Renal pelvis (tissue), 4 donors: Measurements from ENCODE around the gene GPR148. TPM values are rescaled to one million over a fixed set of nuclear protein-coding genes. Genes with fewer than 3 reads are reported as not detected.

ENCODE experiments used
- DNase-seq: peaks from one replicate; pipeline ENCODE4 v3.0.0-alpha.2; 2013
- polyA plus RNA-seq, 3 donors: library from polyadenylated mRNA; unstranded; fragments of 120-200 nt; gene quantifications; one replicate each; pipeline ENCODE4 v1.2.1, GENCODE V29; 2013; ENCODE audit not compliant: insufficient read length in 3 of 3

GPR148 gene
- polyA plus RNA-seq, 3 donors: not detected

DNA sequence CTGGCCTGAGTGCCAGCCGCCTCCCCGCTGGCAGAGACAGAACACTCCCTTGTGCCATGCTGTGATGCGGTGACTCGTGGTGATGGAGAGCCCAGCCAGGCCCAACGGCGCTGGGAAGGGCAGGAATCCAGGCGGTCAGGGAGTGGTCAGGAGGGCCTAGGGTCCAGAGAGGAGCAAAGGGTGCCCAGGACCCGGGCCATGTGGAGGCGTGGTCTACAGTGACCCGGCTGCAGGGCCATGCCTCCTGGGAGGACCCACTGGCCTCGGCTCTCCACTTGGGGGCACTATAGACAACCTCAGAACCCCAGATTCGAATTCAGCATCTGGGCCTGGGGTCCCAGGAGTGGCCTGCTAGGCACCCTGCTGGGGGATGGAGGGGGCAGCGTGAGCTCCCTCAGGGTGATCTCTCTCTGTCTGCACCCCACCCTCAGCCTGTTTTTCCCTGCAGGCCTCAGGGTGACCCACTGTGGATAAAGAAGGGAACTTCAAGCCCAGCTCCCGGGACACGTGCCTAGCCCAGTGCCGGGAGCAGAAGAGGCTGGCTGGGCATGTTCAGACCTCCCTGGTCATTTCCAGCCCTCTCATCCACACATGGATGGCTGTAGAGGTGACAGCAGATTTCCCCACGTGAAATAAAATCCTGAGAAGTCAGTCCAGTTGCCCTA, 39.5 kb downstream of the GPR148 start:
- DNase-seq: no peak

- no peak for DNase-seq
These were observed 40.6 kb downstream of the GPR148 start for GRCh38 chr2:130769343-130769907.

- no peak for DNase-seq
These were observed 47.7 kb downstream of the GPR148 start for GRCh38 chr2:130776550-130776949.

DNA sequence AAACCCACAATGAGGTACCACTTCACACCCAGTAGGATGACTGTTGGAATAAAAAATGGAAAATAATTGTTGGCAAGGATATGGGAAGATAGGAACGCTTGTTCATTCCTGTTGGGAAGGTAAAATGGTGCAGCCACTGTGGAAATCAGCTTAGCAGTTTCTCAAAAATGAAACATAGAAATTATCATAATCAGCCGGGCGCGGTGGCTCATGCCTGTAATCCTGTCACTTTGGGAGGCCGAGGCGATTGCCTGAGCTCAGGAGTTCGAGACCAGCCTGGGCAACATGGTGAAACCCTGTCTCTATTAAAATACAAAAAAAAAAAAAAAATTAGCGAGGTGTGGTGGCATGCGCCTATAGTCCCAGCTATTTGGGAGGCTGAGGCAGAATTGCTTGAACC, 49.9 kb downstream of the GPR148 start:
- no peak for DNase-seq

Other genes with a start within 250 kb of the GPR148 start
- gene POTEI, start 219.7 kb upstream of the GPR148 start, polyA plus RNA-seq: under 1 TPM; 0.16 to 0.50 (median 0.21) TPM
- gene CFC1B, start 207.8 kb upstream of the GPR148 start, polyA plus RNA-seq: not detected
- gene CFC1, start 129.5 kb upstream of the GPR148 start, polyA plus RNA-seq: not detected
- not detected for gene POTEJ, start 117.6 kb upstream of the GPR148 start, polyA plus RNA-seq
- under 1 TPM in 1 of 3 donors, not detected in 2; 0.03 TPM for gene AMER3, start 26.5 kb downstream of the GPR148 start, polyA plus RNA-seq
- gene ARHGEF4, start 107.8 kb downstream of the GPR148 start, polyA plus RNA-seq: 1 to 10 TPM; 6.5 to 8.4 (median 8.0) TPM